ENCODE results near the gene AFF3.
"Not testable (repeated sequence)": the region's sequence is repeated elsewhere in the genome, so short reads cannot be mapped to it uniquely, and the experiment has no call there.

Gene AFF3

GRCh38 chr2:99737537-99737936 is 404.9 kb downstream of the AFF3 start:
- no peak for DNase-seq (ENCODE audit: low spot score)
- in situ Hi-C loops (cut with MboI; ENCODE audit: low sequenced_read_pairs, unreplicated experiment): no loop called here
- TF ChIP-seq CTCF (IDR thresholded peaks at IDR 0.05; ENCODE audit: borderline replicate concordance, control extremely low read depth, extremely low read depth, insufficient read depth, missing control alignments): no peak

- TF ChIP-seq CTCF (IDR thresholded peaks at IDR 0.05; ENCODE audit: borderline replicate concordance, control extremely low read depth, extremely low read depth, insufficient read depth, missing control alignments): no peak
- no peak for DNase-seq (ENCODE audit: low spot score)
- in situ Hi-C loops (cut with MboI; ENCODE audit: low sequenced_read_pairs, unreplicated experiment): no loop called here
These were observed 406.6 kb downstream of the AFF3 start for GRCh38 chr2:99735753-99736152.

GRCh38 chr2:99735314-99735713 is 407.1 kb downstream of the AFF3 start:
- in situ Hi-C loops (cut with MboI; ENCODE audit: low sequenced_read_pairs, unreplicated experiment); DNase-seq (ENCODE audit: low spot score): not testable (repeated sequence)

- in situ Hi-C loops (cut with MboI; ENCODE audit: low sequenced_read_pairs, unreplicated experiment): no loop called here
- no peak for DNase-seq (ENCODE audit: low spot score)
- no peak for TF ChIP-seq CTCF (IDR thresholded peaks at IDR 0.05; ENCODE audit: borderline replicate concordance, control extremely low read depth, extremely low read depth, insufficient read depth, missing control alignments)
These were observed 408.2 kb downstream of the AFF3 start for GRCh38 chr2:99734236-99734635.

- DNase-seq (ENCODE audit: low spot score): no peak
- TF ChIP-seq CTCF (IDR thresholded peaks at IDR 0.05; ENCODE audit: borderline replicate concordance, control extremely low read depth, extremely low read depth, insufficient read depth, missing control alignments): no peak
- in situ Hi-C loops (cut with MboI; ENCODE audit: low sequenced_read_pairs, unreplicated experiment): no loop called here
These were observed 413.0 kb downstream of the AFF3 start for GRCh38 chr2:99729104-99730025.

GRCh38 chr2:99728166-99728565 is 414.2 kb downstream of the AFF3 start:
- in situ Hi-C loops (cut with MboI; ENCODE audit: low sequenced_read_pairs, unreplicated experiment): no loop called here
- no peak for DNase-seq (ENCODE audit: low spot score)
- TF ChIP-seq CTCF (IDR thresholded peaks at IDR 0.05; ENCODE audit: borderline replicate concordance, control extremely low read depth, extremely low read depth, insufficient read depth, missing control alignments): no peak

- no peak for TF ChIP-seq CTCF (IDR thresholded peaks at IDR 0.05; ENCODE audit: borderline replicate concordance, control extremely low read depth, extremely low read depth, insufficient read depth, missing control alignments)
- no peak for DNase-seq (ENCODE audit: low spot score)
- in situ Hi-C loops (cut with MboI; ENCODE audit: low sequenced_read_pairs, unreplicated experiment): no loop called here
These were observed 415.2 kb downstream of the AFF3 start for GRCh38 chr2:99727199-99727598.

All from GM13976 (cell line).